GM12865 (cell line): Measurements from ENCODE around the gene DKK3.
A peak's percentile ranks its signal among the peaks of the same experiment; 100 is the strongest.

Source experiments
- DNase-seq: peaks from one replicate; pipeline ENCODE4 v3.0.0; 2010; ENCODE audit warnings: low read depth
- H3K4me3 ChIP-seq: 2 replicates; pipeline ENCODE4 v1.5.1; 2011; ENCODE audit warnings: mild to moderate bottlenecking, low read depth, low read length, control low read depth
- TF ChIP-seq, protein P1 (sequence below): IDR thresholded peaks from 2 replicates; pipeline ENCODE4 v1.5.1; 2011; ENCODE audit warnings: low read length, control low read depth, low read depth, inconsistent platforms; ENCODE audit not compliant: insufficient read depth; ENCODE audit errors: missing control alignments

Gene DKK3

DNA sequence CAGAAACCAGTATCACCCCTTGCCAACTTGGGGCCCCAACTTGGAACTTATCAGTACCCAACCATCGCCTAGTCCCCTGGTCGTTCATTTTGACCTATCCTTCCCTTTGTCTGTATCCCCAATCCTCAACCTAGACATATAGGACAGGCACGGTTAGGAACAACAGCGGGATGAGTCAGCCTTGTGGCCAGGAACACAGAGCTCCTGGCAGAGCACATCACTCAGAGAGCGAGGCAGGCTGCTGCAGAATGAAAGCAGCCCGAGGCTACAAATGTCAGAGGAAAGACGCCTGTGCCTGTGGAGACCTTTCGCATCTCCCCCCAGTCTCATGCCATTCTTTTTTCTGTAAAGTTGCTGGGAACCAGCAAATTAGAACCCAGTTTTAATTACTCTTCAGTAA is 14.6 kb downstream of the DKK3 start:
- no peak overlapping the region for H3K4me3 ChIP-seq
- TF ChIP-seq, protein P1, sequence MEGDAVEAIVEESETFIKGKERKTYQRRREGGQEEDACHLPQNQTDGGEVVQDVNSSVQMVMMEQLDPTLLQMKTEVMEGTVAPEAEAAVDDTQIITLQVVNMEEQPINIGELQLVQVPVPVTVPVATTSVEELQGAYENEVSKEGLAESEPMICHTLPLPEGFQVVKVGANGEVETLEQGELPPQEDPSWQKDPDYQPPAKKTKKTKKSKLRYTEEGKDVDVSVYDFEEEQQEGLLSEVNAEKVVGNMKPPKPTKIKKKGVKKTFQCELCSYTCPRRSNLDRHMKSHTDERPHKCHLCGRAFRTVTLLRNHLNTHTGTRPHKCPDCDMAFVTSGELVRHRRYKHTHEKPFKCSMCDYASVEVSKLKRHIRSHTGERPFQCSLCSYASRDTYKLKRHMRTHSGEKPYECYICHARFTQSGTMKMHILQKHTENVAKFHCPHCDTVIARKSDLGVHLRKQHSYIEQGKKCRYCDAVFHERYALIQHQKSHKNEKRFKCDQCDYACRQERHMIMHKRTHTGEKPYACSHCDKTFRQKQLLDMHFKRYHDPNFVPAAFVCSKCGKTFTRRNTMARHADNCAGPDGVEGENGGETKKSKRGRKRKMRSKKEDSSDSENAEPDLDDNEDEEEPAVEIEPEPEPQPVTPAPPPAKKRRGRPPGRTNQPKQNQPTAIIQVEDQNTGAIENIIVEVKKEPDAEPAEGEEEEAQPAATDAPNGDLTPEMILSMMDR = no peak
- DNase-seq = no peak

DNA sequence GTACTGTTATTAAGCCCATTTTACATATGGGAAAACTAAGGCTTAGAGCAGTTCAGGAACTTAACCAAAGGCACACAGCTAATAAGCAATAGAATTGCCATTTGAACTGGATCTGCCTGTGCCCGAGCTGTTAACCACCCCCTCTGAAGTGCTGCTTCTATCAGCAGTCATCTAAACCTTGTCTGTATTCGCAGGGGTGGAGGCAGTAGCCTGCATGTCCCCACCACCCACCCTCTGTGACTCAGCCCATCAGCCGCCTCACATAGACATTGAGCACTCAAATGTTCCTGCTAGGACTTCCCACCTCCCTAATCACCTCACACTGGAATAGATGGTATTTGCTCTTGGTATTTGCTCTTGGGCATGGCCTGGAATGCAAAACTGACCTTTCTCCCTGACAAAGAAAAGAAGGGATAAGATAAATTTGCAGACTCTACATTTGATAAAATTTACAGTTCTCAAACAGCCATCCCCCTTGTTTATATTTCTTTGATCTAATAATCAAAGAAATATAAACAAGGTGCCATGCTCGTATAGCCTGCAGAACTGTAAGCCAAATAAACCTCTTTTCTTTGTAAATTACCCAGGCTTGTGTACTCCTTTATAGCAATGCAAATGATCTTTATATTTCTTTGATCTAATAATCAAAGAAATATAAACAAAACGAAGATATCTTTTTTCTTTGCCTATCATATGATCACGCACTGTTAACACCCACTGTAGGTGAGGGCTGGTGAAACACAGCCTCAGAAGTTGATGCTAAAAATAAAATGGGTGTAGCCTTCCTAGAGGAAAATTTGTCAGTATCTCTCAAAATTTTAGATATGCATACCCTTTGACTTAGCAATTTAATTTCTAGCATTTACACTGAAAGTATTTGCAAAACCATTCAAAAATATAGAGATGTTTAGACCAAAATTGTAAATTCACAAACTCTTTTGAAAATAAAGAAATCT is 15.9 kb downstream of the DKK3 start:
- no peak for DNase-seq
- TF ChIP-seq, protein P1 = no peak

DNA sequence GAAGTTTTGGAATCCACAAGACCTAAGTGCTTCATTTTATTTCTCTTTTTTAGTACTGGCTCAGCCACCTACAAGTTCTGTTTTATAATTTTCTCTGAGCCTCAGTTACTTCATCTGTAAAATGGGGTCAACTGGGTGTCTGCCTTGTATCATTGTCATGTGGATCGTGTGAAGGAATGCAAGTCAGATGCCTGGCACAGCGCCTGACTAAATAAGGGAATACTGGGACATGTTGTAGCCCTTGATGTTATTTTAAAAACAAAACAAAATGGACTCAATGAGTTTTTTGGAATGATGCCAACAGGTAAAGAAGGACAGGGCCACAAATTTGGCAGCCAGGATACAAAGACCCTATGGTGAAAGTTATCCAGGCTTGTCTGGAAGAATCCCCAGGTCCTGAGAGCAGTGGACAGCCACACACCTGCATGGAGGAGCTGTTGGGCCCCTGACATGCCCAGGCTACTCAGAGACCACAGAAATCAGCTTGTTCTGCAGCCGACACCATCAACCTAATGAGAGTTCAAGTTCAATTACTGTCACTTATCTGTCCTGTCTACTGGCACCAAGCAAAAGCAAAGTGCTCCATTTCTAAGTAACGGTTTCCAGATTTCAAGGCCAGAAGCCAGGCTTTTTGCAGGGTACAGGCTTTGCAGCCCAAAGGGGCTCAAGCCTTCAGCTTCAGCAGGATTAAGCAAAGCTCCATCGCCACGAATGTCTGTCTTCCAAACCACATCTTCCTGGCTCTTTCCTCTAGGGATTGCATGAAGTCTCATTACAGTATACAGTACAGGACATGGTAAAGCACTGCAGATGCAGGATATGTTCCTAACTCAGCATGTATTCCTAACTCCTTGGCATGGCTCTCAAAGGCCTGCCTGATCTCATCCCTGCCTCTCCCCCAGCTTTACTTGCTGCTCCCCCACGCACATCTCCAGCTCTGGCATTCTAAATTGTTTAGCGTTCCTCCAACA is 18.4 kb downstream of the DKK3 start:
- DNase-seq = no peak
- TF ChIP-seq, protein P1 = no peak
- H3K4me3 ChIP-seq = no peak overlapping the region

More for the DNA sequence above, 15.9 kb downstream of the DKK3 start:
- no peak overlapping the region for H3K4me3 ChIP-seq

DNA sequence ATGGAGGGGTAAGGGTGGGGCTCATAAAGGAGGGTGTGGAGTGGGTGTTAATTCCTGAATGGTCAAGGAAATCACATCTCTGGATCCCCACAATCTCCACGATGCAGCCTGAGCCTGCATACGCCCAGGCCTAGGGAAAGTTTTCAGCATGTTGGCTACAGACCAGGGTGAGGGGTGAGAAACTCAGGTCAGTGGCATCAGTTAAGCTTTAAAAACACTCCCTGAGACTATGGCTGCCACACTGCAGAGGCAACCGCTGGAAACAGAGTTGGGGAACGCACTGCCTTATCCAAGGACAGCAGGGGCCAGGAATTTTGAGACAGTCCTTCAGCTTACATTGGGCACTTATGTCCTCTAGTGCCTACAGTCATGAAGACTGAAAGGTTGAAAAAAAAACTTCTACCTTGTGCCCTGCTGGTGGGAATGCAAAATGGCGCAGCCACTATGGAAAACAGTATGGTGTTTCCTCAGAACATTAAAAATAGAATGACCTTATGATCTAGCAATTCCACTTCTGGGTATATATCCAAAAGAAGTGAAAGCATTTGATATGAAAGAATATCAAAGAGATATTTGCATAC is 19.7 kb downstream of the DKK3 start:
- no peak for DNase-seq
- no peak overlapping the region for H3K4me3 ChIP-seq
- TF ChIP-seq, protein P1 = no peak

DNA sequence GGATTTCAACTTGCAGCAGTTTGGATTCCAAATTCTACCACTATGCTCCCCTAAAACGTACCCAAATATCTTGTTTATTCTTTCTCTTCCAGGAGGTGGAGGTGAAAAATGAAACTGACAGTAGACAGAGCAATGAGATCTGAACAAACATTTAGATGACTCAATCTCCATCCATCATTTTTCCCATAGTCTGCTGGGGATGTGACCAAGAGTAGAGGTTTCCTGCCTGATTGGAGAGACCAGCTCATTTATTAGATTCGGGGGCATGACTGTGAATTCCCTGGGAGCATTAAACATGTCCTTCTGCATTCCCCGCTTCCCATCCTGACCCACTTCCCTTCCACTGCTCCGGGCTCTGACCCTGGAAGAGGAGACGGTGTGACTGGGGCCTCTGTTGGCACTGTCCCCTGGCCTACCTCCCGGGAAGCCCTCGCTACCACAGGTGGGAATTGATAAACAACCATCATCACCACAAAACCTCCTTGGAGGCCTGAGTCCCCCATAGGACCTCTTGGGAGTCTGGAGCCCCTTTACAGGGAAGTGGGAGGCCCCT is 20.3 kb downstream of the DKK3 start:
- TF ChIP-seq, protein P1 = no peak
- no peak for DNase-seq
- H3K4me3 ChIP-seq = no peak overlapping the region

DNA sequence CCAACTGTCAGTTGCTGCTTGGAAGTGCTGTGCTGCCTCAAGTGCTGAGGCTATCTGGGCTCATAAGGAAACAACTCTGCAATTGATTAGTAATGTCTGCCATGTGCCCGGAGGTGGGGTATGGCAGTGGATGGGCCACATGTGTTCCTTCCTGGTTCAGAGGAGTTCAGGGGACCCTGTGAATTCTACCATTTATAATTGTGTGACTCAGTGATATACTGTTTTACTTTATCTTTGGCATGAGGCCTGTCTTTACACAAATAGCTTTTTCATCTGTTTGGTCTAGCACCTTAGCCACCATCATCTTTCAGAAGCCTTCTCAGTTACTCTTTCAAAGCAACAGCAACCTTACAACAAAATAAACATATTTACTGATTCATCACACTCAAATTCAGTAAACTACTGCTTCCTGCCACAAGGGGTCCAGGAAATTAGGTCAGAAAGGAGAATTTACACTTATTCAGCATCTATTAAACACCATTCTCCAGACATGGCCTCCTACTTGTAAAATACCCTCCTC is 20.9 kb downstream of the DKK3 start:
- no peak overlapping the region for H3K4me3 ChIP-seq
- peak; percentile 13 for DNase-seq
- TF ChIP-seq, protein P1 = peak; percentile 21
